Upper lobe of left lung (tissue), 4 donors: Measurements from ENCODE around the gene DDR1.

Source experiments
- POLR2A ChIP-seq, 4 donors: fragments of 450-650 bp; IDR thresholded peaks; one replicate each; pipeline ENCODE4 v1.5.1; 2016 to 2017; ENCODE audit warnings: antibody characterized with exemption in 4 of 4, mild to moderate bottlenecking in 2 of 4
- POLR2AphosphoS5 ChIP-seq, 2 donors: sonication (generic); formaldehyde crosslinking; IDR thresholded peaks; one replicate each; pipeline ENCODE4 v1.5.1; 2017; ENCODE audit warnings: antibody characterized with exemption in 2 of 2
- TF ChIP-seq, protein P1 (sequence below), 6 experiments: fragments of 450-650 bp in 4 of 6; fragments of 200-600 bp in 2 of 6; sonication (generic) in 2 of 6; IDR thresholded peaks; one replicate each; pipeline ENCODE4 v1.5.1; 2016 to 2019; ENCODE audit warnings: antibody characterized with exemption in 6 of 6

DNA sequence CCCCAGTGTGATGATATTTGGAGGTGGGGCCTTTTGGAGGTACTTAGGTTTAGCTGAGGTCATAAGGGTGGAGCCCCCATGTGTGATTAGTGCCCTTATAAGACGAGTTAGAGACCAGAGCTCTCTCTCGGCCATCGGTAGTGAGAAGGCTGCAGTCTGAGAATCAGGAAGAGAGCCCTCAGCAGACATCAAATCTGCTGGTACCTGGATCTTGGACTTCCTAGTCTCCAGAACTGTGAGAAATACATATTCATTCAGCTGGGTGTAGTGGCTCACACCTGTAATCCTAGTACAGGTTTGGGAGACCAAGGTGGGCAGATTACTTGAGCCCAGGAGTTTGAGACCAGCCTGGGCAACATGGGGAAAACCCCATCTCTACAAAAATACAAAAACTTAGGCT lies 48.7 kb upstream of the DDR1 start:
- TF ChIP-seq, protein P1, sequence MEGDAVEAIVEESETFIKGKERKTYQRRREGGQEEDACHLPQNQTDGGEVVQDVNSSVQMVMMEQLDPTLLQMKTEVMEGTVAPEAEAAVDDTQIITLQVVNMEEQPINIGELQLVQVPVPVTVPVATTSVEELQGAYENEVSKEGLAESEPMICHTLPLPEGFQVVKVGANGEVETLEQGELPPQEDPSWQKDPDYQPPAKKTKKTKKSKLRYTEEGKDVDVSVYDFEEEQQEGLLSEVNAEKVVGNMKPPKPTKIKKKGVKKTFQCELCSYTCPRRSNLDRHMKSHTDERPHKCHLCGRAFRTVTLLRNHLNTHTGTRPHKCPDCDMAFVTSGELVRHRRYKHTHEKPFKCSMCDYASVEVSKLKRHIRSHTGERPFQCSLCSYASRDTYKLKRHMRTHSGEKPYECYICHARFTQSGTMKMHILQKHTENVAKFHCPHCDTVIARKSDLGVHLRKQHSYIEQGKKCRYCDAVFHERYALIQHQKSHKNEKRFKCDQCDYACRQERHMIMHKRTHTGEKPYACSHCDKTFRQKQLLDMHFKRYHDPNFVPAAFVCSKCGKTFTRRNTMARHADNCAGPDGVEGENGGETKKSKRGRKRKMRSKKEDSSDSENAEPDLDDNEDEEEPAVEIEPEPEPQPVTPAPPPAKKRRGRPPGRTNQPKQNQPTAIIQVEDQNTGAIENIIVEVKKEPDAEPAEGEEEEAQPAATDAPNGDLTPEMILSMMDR (IDR thresholded peaks at IDR 0.05): no peak
- no peak for TF ChIP-seq POLR2AphosphoS5 (IDR thresholded peaks at IDR 0.05)
- TF ChIP-seq POLR2A (IDR thresholded peaks at IDR 0.05): no peak
